BE2C (cell line): ENCODE results near the gene ACBD4.

Source experiments
- DNase-seq: peaks from one replicate; pipeline ENCODE4 v3.0.0-alpha.2; 2020
- H3K27me3 ChIP-seq: fragments of 250-450 bp; sonication (Bioruptor Pico); 2 replicates; pipeline ENCODE4 v1.5.1; 2020; ENCODE audit warnings: mild to moderate bottlenecking
- H3K36me3 ChIP-seq: fragments of 250-450 bp; sonication (Bioruptor Pico); 2 replicates; pipeline ENCODE4 v1.5.1; 2020; ENCODE audit warnings: mild to moderate bottlenecking
- H3K4me1 ChIP-seq: fragments of 250-450 bp; sonication (Bioruptor Pico); 2 replicates; pipeline ENCODE4 v1.5.1; 2020
- H3K4me3 ChIP-seq: 2 replicates; pipeline ENCODE4 v1.5.1; 2011; ENCODE audit warnings: low read depth, low read length
- H3K9me3 ChIP-seq: fragments of 250-450 bp; sonication (Bioruptor Pico); 2 replicates; pipeline ENCODE4 v1.5.1; 2020
- TF ChIP-seq, protein P1 (sequence below): IDR thresholded peaks from 2 replicates; pipeline ENCODE4 v1.5.1; 2012; ENCODE audit warnings: mild to moderate bottlenecking, low read depth, low read length

Gene ACBD4

GRCh38 chr17:45107293-45108010 lies 28.0 kb upstream of the ACBD4 start:
- TF ChIP-seq, protein P1, sequence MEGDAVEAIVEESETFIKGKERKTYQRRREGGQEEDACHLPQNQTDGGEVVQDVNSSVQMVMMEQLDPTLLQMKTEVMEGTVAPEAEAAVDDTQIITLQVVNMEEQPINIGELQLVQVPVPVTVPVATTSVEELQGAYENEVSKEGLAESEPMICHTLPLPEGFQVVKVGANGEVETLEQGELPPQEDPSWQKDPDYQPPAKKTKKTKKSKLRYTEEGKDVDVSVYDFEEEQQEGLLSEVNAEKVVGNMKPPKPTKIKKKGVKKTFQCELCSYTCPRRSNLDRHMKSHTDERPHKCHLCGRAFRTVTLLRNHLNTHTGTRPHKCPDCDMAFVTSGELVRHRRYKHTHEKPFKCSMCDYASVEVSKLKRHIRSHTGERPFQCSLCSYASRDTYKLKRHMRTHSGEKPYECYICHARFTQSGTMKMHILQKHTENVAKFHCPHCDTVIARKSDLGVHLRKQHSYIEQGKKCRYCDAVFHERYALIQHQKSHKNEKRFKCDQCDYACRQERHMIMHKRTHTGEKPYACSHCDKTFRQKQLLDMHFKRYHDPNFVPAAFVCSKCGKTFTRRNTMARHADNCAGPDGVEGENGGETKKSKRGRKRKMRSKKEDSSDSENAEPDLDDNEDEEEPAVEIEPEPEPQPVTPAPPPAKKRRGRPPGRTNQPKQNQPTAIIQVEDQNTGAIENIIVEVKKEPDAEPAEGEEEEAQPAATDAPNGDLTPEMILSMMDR: no peak
- DNase-seq: no peak

GRCh38 chr17:45108051-45108450 lies 27.4 kb upstream of the ACBD4 start:
- no peaks in the 10 kb centered on the region; the same call in 1 of the 2 replicates for H3K4me1 ChIP-seq
- H3K9me3 ChIP-seq: no peaks in the 10 kb centered on the region
- H3K27me3 ChIP-seq: no peaks in the 10 kb centered on the region
- DNase-seq: no peak
- H3K4me3 ChIP-seq: no peak overlapping the region
- peaks cover 57% of the 10 kb centered on the region for H3K36me3 ChIP-seq
- TF ChIP-seq, protein P1: no peak

More at GRCh38 chr17:45107293-45108010, 28.0 kb upstream of the ACBD4 start:
- Histone ChIP-seq H3K27me3 (no peaks in the 10 kb centered on the region), H3K4me3 (no peak overlapping the region), H3K36me3 (peaks cover 63% of the 10 kb centered on the region), H3K4me1 (no peaks in the 10 kb centered on the region; the same call in 1 of the 2 replicates), H3K9me3 (no peaks in the 10 kb centered on the region)

GRCh38 chr17:45108595-45109521 lies 26.6 kb upstream of the ACBD4 start:
- Histone ChIP-seq H3K36me3 (peaks cover 49% of the 10 kb centered on the region), H3K9me3 (no peaks in the 10 kb centered on the region), H3K27me3 (no peaks in the 10 kb centered on the region), H3K4me3 (no peak overlapping the region), H3K4me1 (no peaks in the 10 kb centered on the region; the same call in 1 of the 2 replicates)
- TF ChIP-seq, protein P1: peak; percentile 20; the same call in 1 of the 2 replicates
- no peak for DNase-seq

DNA sequence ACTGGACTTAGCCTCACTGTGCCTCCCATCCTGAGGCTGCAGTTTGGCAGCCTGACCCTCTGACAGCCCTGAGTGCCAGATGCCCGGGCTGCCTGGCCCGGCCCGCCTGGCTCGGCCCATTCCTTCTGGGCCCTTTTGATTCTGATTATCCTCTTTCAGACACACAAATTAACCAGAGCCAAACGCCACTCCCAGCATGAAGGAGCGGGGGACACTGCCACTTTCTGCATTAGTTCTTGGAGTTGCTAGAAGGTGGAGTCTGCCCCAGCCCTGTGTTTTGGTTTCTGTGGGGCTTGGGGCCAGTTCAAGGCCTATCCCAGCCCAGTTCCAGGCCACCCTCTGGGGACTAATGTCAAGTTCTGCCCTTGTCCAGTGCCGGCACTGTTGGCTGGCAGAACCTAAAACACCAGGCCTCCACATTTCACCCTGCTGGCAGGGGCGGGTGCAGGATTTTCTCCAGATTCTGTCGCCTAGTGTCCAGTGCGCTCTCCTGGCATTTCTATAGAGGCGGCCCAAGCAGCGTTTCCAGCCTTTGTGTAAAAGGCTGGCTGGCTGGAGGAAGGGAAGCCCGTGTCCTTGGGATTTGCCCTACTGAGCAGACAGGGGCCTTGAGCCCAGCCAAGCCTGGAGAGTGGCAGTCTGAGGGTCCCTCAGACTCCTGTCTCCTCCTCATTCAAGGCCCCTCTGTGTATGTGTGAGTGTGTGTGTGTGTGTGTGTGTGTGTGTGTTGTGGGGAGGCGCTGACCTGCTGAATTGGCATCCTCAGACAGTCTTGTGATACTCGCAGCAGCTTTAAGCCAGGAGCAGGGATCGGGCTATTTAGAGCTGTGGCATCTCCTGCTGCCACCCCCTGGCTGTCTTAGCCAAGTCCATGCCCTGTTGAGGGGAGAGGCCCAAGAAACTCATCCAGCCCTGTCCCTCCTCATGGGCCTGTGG lies 24.5 kb upstream of the ACBD4 start:
- peaks cover 31% of the 10 kb centered on the region for H3K36me3 ChIP-seq

DNA sequence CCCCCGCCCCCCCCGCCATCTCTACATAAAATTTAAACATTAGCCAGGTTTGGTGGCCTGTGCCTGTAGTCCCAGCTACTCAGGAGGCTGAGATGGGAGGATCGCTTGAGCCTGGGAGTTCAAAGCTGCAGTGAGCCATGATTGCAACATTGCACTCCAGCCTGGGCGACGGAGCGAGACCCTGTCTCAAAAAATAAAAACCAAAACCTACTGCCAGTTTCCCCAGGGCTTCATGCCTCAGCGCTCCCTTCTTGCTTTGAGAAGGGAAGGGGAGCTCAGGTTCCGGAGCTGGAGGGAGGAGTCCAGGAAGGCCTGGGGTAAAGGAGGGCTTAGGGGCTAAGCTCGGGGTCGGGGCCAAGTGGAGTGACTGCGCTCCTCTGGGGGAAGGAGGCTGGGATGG lies 23.6 kb upstream of the ACBD4 start:
- TF ChIP-seq, protein P1: no peak
- H3K36me3 ChIP-seq: peaks cover 22% of the 10 kb centered on the region
- no peak overlapping the region for H3K4me3 ChIP-seq
- H3K27me3 ChIP-seq: no peaks in the 10 kb centered on the region
- DNase-seq: no peak
- no peaks in the 10 kb centered on the region for H3K9me3 ChIP-seq
- H3K4me1 ChIP-seq: no peaks in the 10 kb centered on the region; the same call in 1 of the 2 replicates

More for the DNA sequence above, 24.5 kb upstream of the ACBD4 start:
- Histone ChIP-seq H3K9me3 (no peaks in the 10 kb centered on the region), H3K27me3 (no peaks in the 10 kb centered on the region), H3K4me3 (no peak overlapping the region), H3K4me1 (no peaks in the 10 kb centered on the region; the same call in 1 of the 2 replicates)
- TF ChIP-seq, protein P1: no peak
- no peak for DNase-seq
